GM21737 (cell line): ENCODE results near the gene MFSD12.

Source experiments
- ATAC-seq: cut with Tn5 transposase; IDR thresholded peaks from one replicate; pipeline ENCODE4 v1.9.1; 2021; ENCODE audit warnings: mild to moderate bottlenecking, moderate library complexity; ENCODE audit not compliant: unreplicated experiment

The MFSD12 gene

DNA sequence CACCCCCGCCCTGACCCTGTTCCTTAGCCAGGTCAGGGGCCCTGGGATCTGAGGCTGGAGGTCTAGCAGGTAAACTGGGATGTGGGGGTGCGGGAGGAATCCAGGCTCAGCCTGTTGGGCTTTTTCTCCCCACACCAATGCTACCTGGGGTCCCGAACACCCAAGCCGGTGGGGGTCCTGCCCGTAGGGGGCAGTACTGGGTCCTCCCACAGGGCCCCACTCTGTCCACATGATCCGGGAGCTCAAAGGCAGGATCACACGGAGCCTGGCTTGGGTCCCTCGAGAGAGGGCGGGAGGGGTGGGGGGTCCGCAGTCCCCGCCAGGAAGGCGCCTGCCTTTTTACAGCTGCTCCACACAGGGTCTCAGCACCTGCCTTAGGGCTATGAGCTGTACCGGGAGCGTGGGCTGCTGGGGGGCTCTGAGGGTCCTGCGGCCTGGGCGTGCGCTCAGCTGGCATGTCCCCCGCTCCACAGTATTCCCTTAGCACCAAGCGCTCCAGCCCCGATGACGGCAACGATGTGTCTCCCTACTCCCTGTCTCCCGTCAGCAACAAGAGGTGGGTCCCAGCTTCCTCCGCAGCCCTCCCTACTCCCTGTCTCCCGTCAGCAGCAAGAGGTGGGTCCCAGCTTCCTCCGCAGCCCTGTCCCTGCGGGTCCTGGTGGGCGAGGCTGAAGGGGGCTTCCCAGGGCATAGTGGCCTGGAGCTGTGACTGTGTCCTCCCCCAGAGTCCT is 30.7 kb downstream of the MFSD12 start:
- ATAC-seq: no peak

DNA sequence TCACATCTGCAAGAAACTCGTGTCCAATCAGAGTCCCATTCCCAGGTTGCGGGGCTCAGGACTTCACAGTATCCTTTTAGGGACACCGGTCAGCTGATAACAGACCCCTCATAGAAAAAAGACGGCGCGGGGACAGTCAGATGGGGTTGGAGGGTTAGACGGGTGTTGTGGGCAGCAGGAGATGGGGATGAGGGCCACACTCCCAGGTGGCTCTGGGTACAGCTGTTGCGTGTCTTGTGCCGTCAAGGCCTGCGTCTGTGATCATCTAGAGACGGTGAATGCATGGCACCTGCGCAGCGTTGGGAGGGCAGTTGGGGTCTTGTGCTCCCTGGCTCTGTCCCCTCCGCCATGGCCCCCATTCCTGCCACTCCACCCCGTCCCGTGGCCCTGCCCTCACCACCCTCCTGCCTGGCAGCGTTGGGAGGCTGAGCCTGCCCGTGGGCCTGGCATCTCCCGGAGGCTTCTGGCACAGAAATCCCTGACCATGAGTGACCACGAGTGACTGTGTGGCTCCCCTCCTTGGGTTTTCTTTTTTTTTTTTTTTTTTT is 32.4 kb downstream of the MFSD12 start:
- no peak for ATAC-seq

DNA sequence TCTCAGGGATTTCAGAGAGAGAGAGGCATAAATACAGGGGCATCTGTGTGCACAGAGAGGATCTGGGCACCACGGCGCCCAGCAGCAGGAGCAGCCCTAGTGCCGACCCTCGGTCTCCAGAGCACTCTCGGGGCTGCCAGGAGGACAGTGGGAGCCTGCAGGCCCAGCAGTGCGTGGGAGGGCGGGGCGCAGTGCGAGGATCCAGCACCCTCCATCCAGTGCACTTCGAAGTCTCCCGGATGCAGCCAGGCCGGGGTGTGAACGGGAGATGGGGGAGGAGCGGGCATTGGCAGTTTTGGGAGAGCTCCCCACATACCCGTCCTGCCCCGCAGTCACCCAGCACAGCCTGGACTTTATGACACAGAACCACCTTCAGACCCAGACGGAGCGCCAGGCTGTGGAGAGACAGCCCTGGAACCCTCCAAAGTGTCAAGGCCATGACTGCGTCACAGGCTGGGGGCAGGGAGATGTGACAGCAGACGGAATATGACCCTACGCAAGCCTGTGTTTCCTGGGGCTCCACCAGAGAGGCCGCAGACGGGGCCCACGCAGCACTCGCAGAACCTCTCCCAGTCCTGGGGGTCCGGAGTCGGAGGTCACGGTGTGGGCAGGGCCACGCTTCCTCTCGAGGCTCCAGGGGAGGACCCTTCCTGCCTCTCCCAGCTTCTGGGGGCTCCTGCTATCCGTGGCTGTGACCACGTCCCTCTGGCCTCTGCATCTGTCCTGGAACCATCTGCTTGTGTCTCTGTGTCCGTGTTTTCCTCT is 33.1 kb downstream of the MFSD12 start:
- ATAC-seq: no peak

DNA sequence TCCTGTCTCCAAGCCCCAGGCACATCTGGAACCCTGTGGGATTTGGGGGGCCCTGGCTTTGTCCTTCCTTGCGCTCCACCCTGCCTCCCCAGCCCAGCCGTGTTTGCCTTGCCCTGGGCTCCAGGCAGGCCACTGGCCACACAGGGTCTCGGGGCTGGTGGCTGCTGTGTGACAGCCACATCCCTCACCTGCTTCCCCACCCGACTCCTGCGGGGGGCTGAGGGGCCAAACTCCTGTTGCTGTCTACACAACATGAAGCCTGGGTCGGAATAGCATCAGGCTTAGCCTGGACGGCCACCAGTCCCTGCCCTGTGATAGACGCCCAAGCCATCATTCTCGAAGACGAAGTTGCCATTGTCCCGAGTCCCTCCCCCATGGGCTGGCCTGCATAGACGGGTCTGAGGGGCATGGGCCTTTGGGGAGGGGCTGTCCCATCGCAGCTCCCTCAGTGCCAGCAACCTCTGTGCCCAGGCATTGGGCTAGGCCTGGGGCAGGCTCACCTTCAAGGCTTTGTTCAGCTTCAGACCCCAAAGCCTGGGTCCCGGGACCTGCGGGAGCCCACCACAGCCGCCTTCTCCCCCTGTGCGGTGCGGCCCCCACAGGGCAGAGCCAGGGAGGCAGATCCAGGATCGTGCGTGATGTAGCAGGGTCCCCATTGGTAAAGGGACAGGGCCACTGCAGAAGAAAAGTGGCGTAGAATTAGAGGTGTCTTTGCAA is 33.9 kb downstream of the MFSD12 start:
- ATAC-seq: no peak

DNA sequence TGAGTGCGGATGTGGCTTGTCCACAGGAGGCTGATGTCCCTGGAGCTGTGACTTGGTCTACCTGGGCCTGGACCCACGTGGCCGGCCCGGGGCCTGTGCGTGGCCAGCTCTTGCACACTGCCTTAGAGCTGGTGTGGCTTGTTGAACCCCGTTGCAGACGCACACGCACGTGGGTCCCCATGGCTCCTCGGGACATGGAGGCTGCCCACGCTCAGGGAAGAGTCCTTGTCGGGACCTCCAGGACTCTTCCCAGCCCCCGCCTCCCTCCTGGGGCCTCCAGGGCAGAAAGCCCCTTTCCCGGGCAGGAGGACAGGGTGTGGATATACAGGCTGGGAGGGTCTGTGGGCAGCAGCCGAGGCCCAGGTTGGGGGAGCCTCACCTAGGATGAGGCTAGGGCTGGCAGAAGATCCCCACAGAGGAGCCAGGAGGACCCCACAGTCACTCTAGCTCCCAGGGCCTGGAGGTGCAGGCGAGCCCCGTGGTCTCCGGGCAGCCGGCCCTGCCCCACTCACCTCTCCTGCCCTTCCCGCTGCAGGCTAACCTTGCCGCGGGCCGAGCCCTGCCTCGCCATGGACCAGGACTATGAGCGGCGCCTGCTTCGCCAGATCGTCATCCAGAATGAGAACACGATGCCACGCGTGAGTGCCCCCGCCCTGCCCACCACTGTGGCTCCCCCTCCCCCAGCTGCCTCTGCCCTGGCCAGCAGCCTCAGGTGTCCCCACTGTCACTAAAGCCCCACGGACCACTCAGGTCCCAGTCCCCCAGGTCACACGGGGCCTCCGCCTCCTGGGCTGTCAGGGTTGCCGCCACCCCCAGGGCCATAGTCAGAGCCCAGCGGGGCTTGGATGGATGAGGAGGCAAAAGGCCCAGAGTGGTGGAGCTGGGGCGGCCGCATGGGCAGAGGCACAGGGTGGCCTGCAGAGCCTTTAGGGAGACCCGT is 34.7 kb downstream of the MFSD12 start:
- ATAC-seq: no peak

DNA sequence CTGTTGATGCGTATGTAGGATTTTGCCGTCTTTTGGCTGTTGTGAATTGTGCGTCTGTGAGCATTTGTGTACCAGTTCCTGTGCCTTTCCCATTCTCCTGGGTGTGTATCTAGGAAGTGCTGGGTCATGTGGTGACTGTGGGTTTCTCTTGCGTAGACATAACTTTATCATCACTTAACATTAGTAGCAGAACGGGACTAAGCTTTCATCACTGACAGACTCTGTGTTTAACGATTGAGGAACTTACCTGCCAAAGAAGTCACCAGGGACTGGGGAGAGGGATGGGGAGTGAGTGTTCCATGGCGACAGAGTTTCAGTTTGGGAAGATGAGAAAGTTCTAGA is 36.3 kb downstream of the MFSD12 start:
- no peak for ATAC-seq

DNA sequence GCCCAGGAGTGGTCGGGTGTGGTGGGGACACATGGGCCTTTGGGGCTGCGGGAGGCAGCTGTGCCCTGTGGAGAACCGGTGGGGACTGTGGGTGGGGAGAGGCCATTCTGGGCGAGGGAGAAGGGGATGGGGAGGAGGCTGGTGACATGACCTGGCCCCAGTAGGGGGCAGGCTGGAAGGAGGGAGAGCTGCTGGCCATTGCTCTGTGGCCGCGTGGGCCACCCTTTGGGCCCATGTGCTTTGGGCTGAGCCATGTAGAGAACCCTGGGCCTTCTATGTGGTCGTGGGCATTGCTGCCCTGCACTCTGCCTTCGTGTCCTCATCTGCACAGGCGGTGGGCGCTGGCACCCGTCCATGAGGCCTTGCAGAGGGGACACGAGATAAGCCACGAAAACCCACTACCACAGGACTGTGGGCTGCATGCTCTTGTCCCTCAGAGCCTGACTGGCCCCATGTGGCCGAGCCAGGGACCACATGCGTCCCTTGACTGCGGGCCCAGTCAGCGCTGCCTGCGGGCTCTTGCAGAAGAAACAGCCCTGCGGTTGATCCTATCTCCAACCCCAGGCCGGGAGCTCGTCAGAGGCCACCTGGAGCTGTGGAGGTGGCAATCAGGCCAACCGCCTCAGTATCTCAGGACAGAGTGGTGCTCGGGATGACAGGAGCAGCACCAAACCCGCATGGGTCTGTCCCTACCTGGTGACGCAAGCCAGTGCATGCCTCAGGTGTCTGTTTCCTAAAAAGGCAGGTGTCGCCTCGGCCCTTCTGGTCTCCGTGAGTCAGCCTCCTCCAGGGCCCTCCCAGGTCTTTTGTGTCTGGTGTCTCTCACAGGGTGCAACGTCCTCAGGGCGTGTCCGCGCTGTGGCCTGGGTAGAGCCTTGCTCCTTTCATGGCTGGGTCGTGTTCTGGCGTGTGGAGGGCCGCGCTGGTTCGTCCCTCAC is 37.0 kb downstream of the MFSD12 start:
- ATAC-seq: no peak

DNA sequence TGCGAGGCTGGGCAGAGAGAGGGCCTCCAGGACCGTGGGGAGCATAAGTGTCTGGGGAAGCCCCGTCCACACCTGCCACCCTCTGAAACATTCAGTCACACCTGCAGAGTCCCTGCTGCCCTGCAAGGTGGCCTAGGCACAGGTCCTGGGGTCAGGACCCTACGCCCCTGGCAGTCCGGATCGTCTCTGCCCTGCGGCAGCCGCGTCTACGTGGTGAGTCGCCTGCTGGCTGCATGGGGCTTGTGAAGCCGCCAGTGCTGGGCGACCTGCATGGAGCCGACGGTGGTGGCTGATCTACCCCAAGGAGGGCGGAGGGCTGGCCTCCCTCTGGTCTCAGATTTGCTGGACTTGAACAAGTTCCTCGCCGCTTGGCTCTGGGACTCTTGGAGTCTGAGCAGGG is 38.3 kb downstream of the MFSD12 start:
- ATAC-seq: no peak

DNA sequence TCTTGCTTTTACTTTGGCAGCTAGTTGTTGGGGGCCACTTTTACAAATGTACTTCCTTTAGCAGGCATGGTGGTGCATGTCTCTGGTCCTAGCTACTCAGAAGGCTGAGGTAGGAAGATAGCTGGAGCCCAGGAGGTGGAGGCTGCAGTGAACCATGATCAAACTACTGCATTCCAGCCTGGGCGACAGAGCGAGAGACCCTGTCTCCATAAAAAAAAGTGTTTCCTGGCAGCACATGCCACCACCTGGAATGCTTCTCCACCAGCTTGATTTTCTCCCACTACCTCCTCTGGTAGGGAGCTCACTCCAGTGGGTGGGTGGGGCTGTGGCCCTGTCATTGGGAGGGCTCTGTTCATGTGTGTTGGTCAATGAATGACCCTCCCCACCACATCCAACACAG is 38.7 kb downstream of the MFSD12 start:
- no peak for ATAC-seq

DNA sequence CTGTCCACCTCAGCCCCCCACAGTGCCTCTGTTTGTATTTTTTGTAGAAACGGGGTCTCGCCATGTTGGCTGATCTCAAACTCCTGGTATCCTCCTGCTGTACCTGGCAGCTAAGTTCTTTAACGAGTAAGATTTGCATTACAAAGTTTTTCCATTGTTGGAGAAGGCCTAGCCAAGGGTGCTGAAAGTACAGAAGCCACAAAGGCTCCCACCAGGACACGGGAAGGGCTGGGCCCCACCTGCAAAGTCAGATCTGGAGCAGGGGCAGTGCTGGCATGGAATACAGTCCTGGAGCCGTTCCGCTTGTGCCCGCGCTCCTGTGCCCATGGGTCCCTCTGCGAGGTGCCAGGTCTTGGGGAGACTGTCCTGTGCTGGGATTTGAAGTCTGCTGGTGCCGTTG is 39.1 kb downstream of the MFSD12 start:
- ATAC-seq: no peak

DNA sequence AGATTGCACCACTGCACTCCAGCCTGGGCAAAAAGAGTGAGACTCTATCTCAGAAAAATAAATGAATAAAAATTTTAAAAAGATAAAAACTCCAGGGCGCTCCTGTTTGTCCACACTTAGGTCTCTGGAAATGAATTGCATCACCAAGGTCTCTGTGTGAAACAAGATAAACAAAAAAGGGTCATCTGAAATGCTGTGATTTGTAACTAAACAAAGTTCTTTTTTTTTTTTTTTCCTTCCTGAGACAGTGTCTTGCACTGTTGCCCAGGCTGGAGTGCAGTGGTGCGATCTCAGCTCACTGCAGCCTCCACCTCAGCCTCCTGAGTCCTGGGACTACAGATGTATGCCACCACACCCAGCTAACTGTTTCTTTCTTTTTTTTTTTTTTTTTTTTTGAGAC is 39.7 kb downstream of the MFSD12 start:
- ATAC-seq: no peak

DNA sequence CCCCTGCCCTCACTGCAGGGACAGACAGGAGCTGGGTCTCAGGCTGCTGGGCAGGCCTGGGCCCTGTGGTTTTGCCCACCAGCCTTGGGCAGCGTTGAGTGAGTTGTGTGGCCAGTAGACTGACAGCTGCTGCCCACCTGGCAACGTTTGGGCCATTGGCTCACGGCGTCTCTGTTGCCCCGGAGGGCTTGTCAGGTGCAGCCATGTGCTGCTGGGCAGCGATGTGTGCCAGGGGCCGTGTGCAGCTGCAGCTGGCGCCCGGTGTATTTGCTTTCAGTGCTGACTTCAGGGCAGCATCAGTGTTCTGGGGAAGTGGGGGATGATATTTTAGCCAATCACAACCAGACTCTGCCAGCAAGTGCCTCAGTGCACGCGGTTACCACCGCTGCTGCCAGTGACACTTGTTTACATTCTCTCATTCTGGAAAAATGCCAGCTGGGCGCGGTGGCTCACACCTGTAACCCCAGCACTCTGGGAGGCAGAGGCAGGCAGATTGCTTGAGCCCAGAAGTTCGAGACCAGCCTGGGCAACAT is 40.6 kb downstream of the MFSD12 start:
- ATAC-seq: no peak

DNA sequence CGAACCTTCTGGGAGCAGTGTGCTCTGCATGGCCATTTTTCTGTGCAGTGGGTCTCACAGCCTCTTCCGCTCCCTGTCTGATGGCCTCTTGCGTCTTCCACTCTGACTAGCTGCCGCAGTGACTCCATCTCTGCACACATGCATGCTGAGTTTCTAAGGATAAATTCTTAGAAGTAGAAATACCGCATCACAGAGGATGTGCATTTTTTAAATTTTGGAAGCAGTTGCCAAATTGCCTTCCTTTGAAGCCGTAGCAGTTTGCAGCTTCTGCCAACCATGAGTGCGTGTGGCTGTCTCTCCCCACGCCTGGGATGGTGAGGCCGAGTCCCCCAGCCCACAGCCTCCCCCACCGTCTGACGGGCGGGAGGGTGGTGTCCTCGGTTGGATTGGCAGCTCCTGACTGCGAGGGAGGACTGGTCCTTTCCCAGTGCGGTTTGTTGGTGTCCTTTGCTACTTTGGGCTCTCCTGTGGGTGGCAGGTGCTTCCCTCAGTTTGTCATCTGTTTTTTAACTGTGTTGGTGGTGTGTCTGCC is 41.4 kb downstream of the MFSD12 start:
- no peak for ATAC-seq

DNA sequence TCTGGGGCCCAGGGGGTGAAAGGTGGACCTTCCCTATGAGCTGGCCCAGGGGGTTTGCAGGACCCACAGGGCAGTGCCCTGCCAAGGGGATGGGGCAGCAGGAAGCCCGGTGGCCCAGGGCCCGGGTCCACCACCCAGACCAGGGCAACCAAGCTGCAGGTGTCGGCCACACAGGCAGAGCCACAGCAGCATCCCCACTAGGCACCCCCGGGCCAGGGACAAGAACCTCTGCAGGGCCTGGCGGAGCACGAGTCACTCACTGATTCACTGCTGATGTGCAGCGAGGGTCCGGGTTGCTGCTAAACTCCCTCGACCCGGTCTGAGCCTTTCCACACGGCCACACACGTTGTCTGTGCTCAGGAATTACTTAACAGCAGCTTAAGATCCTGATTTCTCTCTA is 42.5 kb downstream of the MFSD12 start:
- ATAC-seq: no peak

DNA sequence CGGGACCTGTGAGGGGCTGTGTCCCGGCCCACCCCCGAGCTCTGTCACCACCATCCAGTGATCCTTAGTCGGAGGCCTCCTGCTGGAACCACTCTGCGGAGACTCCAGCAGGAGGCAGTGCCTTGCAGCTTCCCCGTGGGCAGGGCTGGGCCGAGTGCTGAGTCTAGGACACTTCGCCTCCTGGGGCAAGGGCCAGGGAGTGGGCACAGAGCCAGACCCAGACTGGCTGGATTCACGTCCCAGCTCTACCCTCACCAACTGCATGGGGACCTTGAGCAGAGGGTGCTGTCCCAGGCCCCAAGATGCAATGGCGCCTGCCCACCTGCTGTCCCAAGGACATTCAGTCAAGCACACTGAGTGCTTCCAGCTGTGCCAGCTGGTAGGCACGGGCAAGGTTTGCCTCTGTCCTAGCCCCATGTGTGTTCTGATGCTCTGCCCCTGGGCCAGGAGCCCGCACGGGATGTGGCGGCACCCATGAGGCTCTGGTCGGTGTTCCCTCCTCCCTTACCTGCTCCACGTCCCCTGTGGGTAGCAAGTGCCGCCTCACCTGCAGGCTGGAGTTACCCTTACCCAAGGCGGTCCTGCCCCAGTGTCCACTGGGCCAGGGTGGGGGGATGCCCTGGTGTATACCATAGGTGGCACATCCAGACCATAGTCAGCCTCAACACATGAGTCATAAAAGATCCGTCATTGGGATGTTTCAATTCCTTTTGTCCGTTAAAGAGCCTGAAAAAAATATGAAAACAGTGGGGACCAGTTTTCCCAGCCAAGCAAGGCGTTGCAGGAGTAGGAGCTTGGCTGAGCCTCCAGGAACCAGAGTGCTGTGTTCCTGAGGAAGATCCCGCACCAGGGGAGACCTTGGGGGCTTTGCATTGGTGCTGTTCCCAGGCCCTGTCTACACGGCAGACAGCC is 43.9 kb downstream of the MFSD12 start:
- no peak for ATAC-seq

DNA sequence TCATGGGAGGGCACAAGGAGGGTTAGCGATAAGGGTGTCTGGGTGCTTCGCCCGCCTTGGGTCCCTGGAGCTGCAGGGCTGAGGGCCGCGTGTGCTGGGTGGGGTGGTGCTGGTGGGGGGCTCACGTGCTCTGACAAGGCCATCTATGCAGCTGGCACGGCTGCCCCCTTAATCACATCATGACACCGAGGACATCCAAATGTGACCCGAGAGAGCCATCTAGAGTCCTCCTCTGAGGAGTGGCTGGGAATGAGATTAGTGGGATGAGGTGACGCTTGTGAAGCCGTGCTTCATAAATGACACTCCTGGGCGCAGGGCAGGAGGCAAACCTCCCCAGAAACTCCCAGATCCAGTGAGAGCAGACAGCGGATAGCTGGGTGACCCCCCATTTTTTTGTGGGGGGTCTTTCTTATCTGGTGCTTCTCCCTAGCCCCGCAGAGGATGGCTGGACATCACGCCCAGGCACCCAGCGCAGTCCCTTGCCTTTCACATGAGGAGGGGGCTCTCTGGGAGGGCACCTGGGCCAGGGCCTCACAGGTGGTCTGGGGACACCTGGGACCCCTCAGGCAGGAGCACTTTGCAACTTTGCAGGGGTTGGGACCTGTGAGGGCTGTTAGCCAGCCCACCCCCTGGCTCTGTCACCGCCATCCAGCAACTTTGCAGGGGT is 44.7 kb downstream of the MFSD12 start:
- no peak for ATAC-seq

DNA sequence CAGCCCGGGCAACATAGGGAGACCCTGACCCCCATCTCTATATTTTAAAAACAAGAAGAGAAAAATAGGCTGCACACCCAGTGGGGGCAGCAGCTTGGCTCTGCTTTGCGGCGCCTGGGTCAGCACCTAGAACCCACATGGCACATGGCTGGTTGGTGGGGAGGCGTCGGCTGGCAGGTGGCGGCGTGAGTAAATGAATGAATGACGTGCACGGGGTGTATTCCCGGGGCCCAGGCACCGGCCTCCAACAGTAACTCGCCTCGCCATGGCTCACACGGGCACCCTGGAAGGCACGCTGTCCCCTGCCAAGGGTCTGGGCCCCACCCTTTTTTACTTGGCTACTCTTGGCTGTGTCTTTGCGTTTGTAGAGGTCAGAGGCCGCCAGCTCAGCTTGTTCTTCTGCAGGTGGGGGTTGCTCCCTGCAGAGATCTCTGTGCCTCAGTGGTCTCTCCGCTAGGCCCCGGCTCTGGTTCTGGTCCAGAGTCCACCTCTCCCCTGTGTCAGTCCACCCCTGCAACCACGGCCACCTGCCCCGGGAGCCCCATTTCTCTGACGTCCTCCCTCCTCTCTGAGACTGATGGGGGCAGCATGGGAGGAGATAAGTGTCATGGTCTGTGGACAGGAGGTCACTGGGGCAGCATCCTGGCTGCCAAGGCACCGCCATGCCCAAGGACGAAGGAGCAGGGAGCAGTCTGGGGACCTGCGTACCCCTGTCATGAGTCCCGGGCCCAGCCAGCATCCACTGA is 45.7 kb downstream of the MFSD12 start:
- ATAC-seq: no peak
